ENCODE data around the gene LPP.
"Not testable (repeated sequence)": the region's sequence is repeated elsewhere in the genome, so short reads cannot be mapped to it uniquely, and the experiment has no call there.

LPP gene

GRCh38 chr3:188602620-188603019, 448.7 kb downstream of the LPP start:
- DNase-seq (ENCODE audit: low read depth) = no peak

GRCh38 chr3:188604651-188605050, 450.7 kb downstream of the LPP start:
- no peak for DNase-seq (ENCODE audit: low read depth)

GRCh38 chr3:188605231-188605630, 451.3 kb downstream of the LPP start:
- no peak for DNase-seq (ENCODE audit: low read depth)

- no peak for DNase-seq (ENCODE audit: low read depth)
These were observed 451.9 kb downstream of the LPP start for GRCh38 chr3:188605905-188606304.

- no peak for DNase-seq (ENCODE audit: low read depth)
These were observed 453.9 kb downstream of the LPP start for GRCh38 chr3:188607805-188608315.

GRCh38 chr3:188608401-188608800, 454.4 kb downstream of the LPP start:
- no peak for DNase-seq (ENCODE audit: low read depth)

- DNase-seq (ENCODE audit: low read depth) = not testable (repeated sequence)
These were observed 459.8 kb downstream of the LPP start for GRCh38 chr3:188613721-188614120.

GRCh38 chr3:188617270-188617669, 463.3 kb downstream of the LPP start:
- no peak for DNase-seq (ENCODE audit: low read depth)

GRCh38 chr3:188617988-188618701, 464.2 kb downstream of the LPP start:
- no peak for DNase-seq (ENCODE audit: low read depth)

GRCh38 chr3:188620752-188621151, 466.8 kb downstream of the LPP start:
- no peak for DNase-seq (ENCODE audit: low read depth)

GRCh38 chr3:188624384-188624783, 470.4 kb downstream of the LPP start:
- no peak for DNase-seq (ENCODE audit: low read depth)

GRCh38 chr3:188624828-188625227, 470.9 kb downstream of the LPP start:
- DNase-seq (ENCODE audit: low read depth) = no peak

GRCh38 chr3:188627652-188628051, 473.7 kb downstream of the LPP start:
- DNase-seq (ENCODE audit: low read depth) = no peak

GRCh38 chr3:188631291-188632010, 477.5 kb downstream of the LPP start:
- DNase-seq (ENCODE audit: low read depth) = no peak

GRCh38 chr3:188633206-188633605, 479.2 kb downstream of the LPP start:
- no peak for DNase-seq (ENCODE audit: low read depth)

- no peak for DNase-seq (ENCODE audit: low read depth)
These were observed 480.3 kb downstream of the LPP start for GRCh38 chr3:188634285-188634684.

GRCh38 chr3:188635258-188636042, 481.5 kb downstream of the LPP start:
- DNase-seq (ENCODE audit: low read depth) = no peak

GRCh38 chr3:188636292-188636691, 482.3 kb downstream of the LPP start:
- DNase-seq (ENCODE audit: low read depth) = not testable (repeated sequence)

- DNase-seq (ENCODE audit: low read depth) = no peak
These were observed 487.1 kb downstream of the LPP start for GRCh38 chr3:188641076-188641475.

GRCh38 chr3:188643736-188644135, 489.8 kb downstream of the LPP start:
- DNase-seq (ENCODE audit: low read depth) = no peak

- no peak for DNase-seq (ENCODE audit: low read depth)
These were observed 492.6 kb downstream of the LPP start for GRCh38 chr3:188646592-188646991.

- DNase-seq (ENCODE audit: low read depth) = no peak
These were observed 493.3 kb downstream of the LPP start for GRCh38 chr3:188647237-188647636.

- no peak for DNase-seq (ENCODE audit: low read depth)
These were observed 495.6 kb downstream of the LPP start for GRCh38 chr3:188649521-188649920.

Data from stimulated activated CD8-positive, alpha-beta memory T cell treated with anti-CD3 and anti-CD28 coated beads, Interleukin-7, amount 100 ng/mL, for 24 hours (primary cell).